K562 (cell line): ENCODE results near the gene TPX2. TPM values are rescaled to one million over a fixed set of nuclear protein-coding genes. Genes with fewer than 3 reads are reported as not detected.

Source experiments
- ATAC-seq: fragments of 200-7000 bp; cut with Tn5 transposase; 3 replicates; pipeline ENCODE4 v1.9.1; 2020; ENCODE audit warnings: moderate library complexity
- BruUV-seq: library from RNA; stranded (reverse); fragments of 400-500 nt; replicated peaks from 2 replicates; lab custom pipeline; 2021; lab: Mats Ljungman, UMichigan
- CTCF ChIA-PET: fragments of 300-600 bp; formaldehyde crosslinking; extraction: SDS; loops from one replicate; lab custom pipeline; 2021; ENCODE audit warnings: low intra/inter-chr PET ratio; lab: Yijun Ruan, JAX
- POLR2A ChIA-PET: fragments of 300-600, 350-650 bp; sonication (Branson Sonifier 250); formaldehyde crosslinking; extraction: SDS; loops from one replicate; lab custom pipeline; 2021; ENCODE audit warnings: antibody characterized with exemption, inconsistent platforms; lab: Yijun Ruan, JAX
- DNase-seq, 4 experiments: peaks; one replicate each; pipeline versions ENCODE4 v3.0.0 to v3.0.0-alpha.2; 2011 to 2018; ENCODE audit warnings: low spot score in 3 of 4, mixed read lengths in 3 of 4; ENCODE audit errors: extremely low read depth in 1 of 4
- FAIRE-seq: peaks from 2 replicates; lab custom pipeline; 2011; peaks lifted over from hg19 to GRCh38; lab: Jason Lieb, UNC
- H2AFZ ChIP-seq: 2 replicates; pipeline ENCODE4 v1.6.0; 2011; ENCODE audit warnings: low read depth, low read length, control low read depth, inconsistent platforms
- H3K27ac ChIP-seq: fragments of 200-600 bp; 3 replicates; pipeline ENCODE4 v1.8.0; 2011; ENCODE audit warnings: low read depth, mild to moderate bottlenecking, control low read depth, inconsistent platforms, low read length, moderate library complexity, mixed read lengths; ENCODE audit errors: extremely low read depth
- H3K27me3 ChIP-seq, 2 experiments: fragments of 300-600 bp in 1 of 2; 2 replicates in 1 of 2; 3 replicates in 1 of 2; pipeline versions ENCODE4 v1.6.0 to v1.8.0; 2011; ENCODE audit warnings: inconsistent platforms in 2 of 2, low read length in 2 of 2, mild to moderate bottlenecking in 1 of 2, mixed read lengths in 1 of 2, moderate library complexity in 1 of 2; ENCODE audit not compliant: control insufficient read depth in 2 of 2, insufficient read depth in 2 of 2
- H3K36me3 ChIP-seq: fragments of 300-600 bp; 3 replicates; pipeline ENCODE4 v1.8.0; 2011; ENCODE audit warnings: mild to moderate bottlenecking, low read length, inconsistent platforms; ENCODE audit not compliant: control insufficient read depth, insufficient read depth
- H3K4me1 ChIP-seq, 2 experiments: fragments of 200-600 bp in 1 of 2; replicated peaks in 1 of 2; 2 replicates in 1 of 2; 3 replicates in 1 of 2; pipeline versions ENCODE4 v1.5.1 to v1.8.0; 2011; ENCODE audit warnings: inconsistent platforms in 2 of 2, low read length in 2 of 2, mild to moderate bottlenecking in 1 of 2, mixed read lengths in 1 of 2, moderate library complexity in 1 of 2; ENCODE audit not compliant: control insufficient read depth in 2 of 2, insufficient read depth in 2 of 2
- H3K4me2 ChIP-seq: 2 replicates; pipeline ENCODE4 v1.6.1; 2011; ENCODE audit warnings: low read length, control low read depth, inconsistent platforms, mixed read lengths; ENCODE audit not compliant: insufficient read depth
- H3K4me3 ChIP-seq: fragments of 200-600 bp; sonication (generic), shearing (Covaris generic); 2 replicates; pipeline ENCODE4 v1.5.1; 2016; ENCODE audit warnings: control low read depth, inconsistent platforms
- H3K79me2 ChIP-seq: fragments of 200-600 bp; 3 replicates; pipeline ENCODE4 v1.8.0; 2011; ENCODE audit warnings: low read length, inconsistent platforms; ENCODE audit not compliant: control insufficient read depth, insufficient read depth
- H3K9ac ChIP-seq, 2 experiments: 2 replicates each; pipeline versions ENCODE4 v1.6.0 to v1.6.1; 2011; ENCODE audit warnings: low read depth in 2 of 2, low read length in 2 of 2, control low read depth in 1 of 2, inconsistent platforms in 1 of 2, mild to moderate bottlenecking in 1 of 2, mixed read lengths in 1 of 2; ENCODE audit not compliant: insufficient read depth in 1 of 2
- H3K9me1 ChIP-seq: one replicate; pipeline ENCODE4 v1.6.0; 2011; ENCODE audit warnings: inconsistent platforms, mild to moderate bottlenecking, low read length, moderate library complexity; ENCODE audit not compliant: control insufficient read depth, insufficient read depth
- H3K9me3 ChIP-seq: replicated peaks from 2 replicates; pipeline ENCODE4 v1.5.1; 2011; ENCODE audit warnings: low read depth, low read length, inconsistent platforms; ENCODE audit not compliant: control insufficient read depth, insufficient read depth
- H4K20me1 ChIP-seq: replicated peaks from 2 replicates; pipeline ENCODE4 v1.6.1; 2011; ENCODE audit warnings: low read length, inconsistent platforms, mixed read lengths; ENCODE audit not compliant: control insufficient read depth, insufficient read depth
- RBFOX2 ChIP-seq: fragments of 200-400 bp; formaldehyde crosslinking; IDR thresholded peaks from 2 replicates; pipeline ENCODE4 v1.6.1; 2017; ENCODE audit warnings: low read depth, mild to moderate bottlenecking, low read length, moderate library complexity
- ZNF121 ChIP-seq: sonication (generic); formaldehyde crosslinking; conservative IDR thresholded peaks from 2 replicates; pipeline ENCODE4 v1.8.0; 2022; ENCODE audit warnings: missing genetic modification reagents
- WGBS: fragments of 100-300 bp; shearing (Covaris generic); methylation state at CpG from one replicate; pipeline ENCODE4 v1.1.6; 2016; ENCODE audit warnings: low coverage, mixed read lengths; ENCODE audit not compliant: insufficient coverage; ENCODE audit errors: missing lambda C conversion rate; 5-methylcytosine and 5-hydroxymethylcytosine counted together
- in situ Hi-C: fragments of 300-500 bp; cut with MboI; formaldehyde crosslinking; loops from 4 replicates; pipeline ENCODE4 v1.15.0; 2018; ENCODE audit warnings: inconsistent platforms, mixed read lengths
- intact Hi-C: fragments of 100-400 bp; cut with micrococcal nuclease; formaldehyde crosslinking; loops from 2 replicates; pipeline ENCODE4 v1.14.2; 2022
- polyA plus RNA-seq, 8 experiments: library from polyadenylated mRNA; depleted of rRNA in 4 of 8; stranded (reverse) in 5 of 8; unstranded in 3 of 8; fragments of >200 nt; fragmentation: Nextera tagmentation in 2 of 8; fragmentation: Illumina TruSeq in 1 of 8; extraction: Ambion mirVana in 2 of 8; extraction: Trizol in 1 of 8; gene quantifications; 2 replicates each; pipeline versions ENCODE4 v1.2.1 to v1.2.3, GENCODE V29; 2011 to 2014; ENCODE audit warnings: inconsistent platforms in 1 of 8, missing spikeins in 1 of 8
- total RNA-seq, 7 experiments: library from RNA; depleted of rRNA in 6 of 7; stranded (reverse); fragments of >200 nt in 6 of 7; fragmentation: Illumina TruSeq in 2 of 7; extraction: Trizol in 2 of 7; gene quantifications; 2 replicates each; pipeline versions ENCODE4 v1.2.1 to v1.2.3, GENCODE V29; 2011 to 2021; ENCODE audit warnings: low replicate concordance in 1 of 7
- TF ChIP-seq, protein P1 (sequence below): IDR thresholded peaks from 2 replicates; pipeline ENCODE4 v1.6.1; 2016; ENCODE audit warnings: missing genetic modification characterization, missing compliant biosample characterization

The TPX2 gene
- total and polyA plus RNA-seq, 9 of the 15 experiments (the other 6 are each of a cell fraction or from before 2014, with no cell fraction given): 48.0 to 241 (median 133) TPM

DNA sequence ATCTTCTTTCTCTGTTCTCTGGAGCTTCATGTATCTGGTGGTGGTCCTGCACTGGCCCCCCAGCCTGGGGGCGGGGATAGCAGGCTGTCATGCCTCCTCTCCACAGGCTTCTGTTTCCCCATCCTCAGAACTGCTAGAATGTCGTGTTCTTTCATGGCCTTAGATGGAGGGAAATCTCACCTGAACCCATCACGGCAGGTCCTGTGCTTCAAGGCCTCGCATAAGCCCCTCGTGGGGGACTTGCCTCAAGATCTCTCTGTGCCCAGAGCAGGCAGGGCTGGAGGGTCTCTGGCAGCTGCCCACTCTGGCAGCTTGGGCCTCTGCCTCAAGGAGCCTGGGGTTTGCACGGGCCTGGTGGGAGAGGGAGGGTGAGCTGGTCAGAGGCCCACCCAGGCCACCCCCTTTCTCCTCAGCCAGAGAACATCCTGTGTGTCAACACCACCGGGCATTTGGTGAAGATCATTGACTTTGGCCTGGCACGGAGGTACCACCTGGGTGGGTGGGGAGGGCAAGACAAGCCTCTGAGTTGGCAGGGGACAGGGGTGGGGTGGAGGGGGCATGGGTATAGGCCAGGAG lies 91.4 kb downstream of the TPX2 start:
- in situ Hi-C loops: loop anchor here (25.0 kb wide), 1 partner anchor 832 kb away; the partner anchor contains the start of gene C20orf203
- POLR2A ChIA-PET: interaction anchor here (1.1 kb wide), 1 partner anchor 196 kb away, joined by 3 read pairs; no protein-coding TSS in a partner anchor
- WGBS: 56% methylated on average over 8 of the region's 8 CpGs
- Histone ChIP-seq H3K9me1 (no peaks in the 10 kb centered on the region), H2AFZ (no peak overlapping the region), H3K36me3 (no peaks in the 10 kb centered on the region), H3K9me3 (no peaks in the 10 kb centered on the region), H3K27me3 (peaks cover 5 to 12% of the 10 kb centered on the region in 2 experiments; a peak in 2 of 5 replicates), H3K4me3 (no peak overlapping the region), H3K27ac (no peak overlapping the region), H3K9ac (no peak overlapping the region), H4K20me1 (0 out of 2 replicates have a peak, but pooled peaks cover 5% of the 10 kb centered on the region), H3K79me2 (no peaks in the 10 kb centered on the region), H3K4me1 (peaks cover 2 to 22% of the 10 kb centered on the region in 2 experiments; a peak in 3 of 5 replicates), H3K4me2 (no peak overlapping the region)
- TF ChIP-seq ZNF121 (CRISPR knock-in tag) (no peak), RBFOX2 (no peak)
- TF ChIP-seq, protein P1, sequence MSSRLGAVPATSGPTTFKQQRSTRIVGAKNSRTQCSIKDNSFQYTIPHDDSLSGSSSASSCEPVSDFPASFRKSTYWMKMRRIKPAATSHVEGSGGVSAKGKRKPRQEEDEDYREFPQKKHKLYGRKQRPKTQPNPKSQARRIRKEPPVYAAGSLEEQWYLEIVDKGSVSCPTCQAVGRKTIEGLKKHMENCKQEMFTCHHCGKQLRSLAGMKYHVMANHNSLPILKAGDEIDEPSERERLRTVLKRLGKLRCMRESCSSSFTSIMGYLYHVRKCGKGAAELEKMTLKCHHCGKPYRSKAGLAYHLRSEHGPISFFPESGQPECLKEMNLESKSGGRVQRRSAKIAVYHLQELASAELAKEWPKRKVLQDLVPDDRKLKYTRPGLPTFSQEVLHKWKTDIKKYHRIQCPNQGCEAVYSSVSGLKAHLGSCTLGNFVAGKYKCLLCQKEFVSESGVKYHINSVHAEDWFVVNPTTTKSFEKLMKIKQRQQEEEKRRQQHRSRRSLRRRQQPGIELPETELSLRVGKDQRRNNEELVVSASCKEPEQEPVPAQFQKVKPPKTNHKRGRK (tag): no peak
- no TSS peak for BruUV-seq
- intact Hi-C loops: loop anchor here (5.0 kb wide), 1 partner anchor 103 kb away; no protein-coding TSS in a partner anchor
- no peak for FAIRE-seq
- no peak for ATAC-seq
- CTCF ChIA-PET: no interaction called here
- no peak for DNase-seq
